Suprapubic skin (tissue), 4 donors: ENCODE data around the gene VPS25.
"Not testable (repeated sequence)": the region's sequence is repeated elsewhere in the genome, so short reads cannot be mapped to it uniquely, and the experiment has no call there.

Source experiments
- POLR2A ChIP-seq, 2 donors: fragments of 450-650 bp; IDR thresholded peaks; one replicate each; pipeline ENCODE4 v1.6.1; 2017; ENCODE audit warnings: antibody characterized with exemption in 2 of 2, mild to moderate bottlenecking in 2 of 2, moderate library complexity in 2 of 2
- POLR2AphosphoS5 ChIP-seq, 3 donors: sonication (generic); formaldehyde crosslinking; IDR thresholded peaks; one replicate each; pipeline ENCODE4 v1.6.1; 2017; ENCODE audit warnings: antibody characterized with exemption in 3 of 3
- TF ChIP-seq, protein P1 (sequence below), 2 donors: fragments of 200-600 bp in 1 of 2; fragments of 450-650 bp in 1 of 2; sonication (generic) in 1 of 2; IDR thresholded peaks; one replicate each; pipeline ENCODE4 v1.5.1; 2016 to 2019; ENCODE audit warnings: antibody characterized with exemption in 2 of 2, mild to moderate bottlenecking in 1 of 2, moderate library complexity in 1 of 2

GRCh38 chr17:42742916-42743315 is 30.3 kb upstream of the VPS25 start:
- TF ChIP-seq, protein P1, sequence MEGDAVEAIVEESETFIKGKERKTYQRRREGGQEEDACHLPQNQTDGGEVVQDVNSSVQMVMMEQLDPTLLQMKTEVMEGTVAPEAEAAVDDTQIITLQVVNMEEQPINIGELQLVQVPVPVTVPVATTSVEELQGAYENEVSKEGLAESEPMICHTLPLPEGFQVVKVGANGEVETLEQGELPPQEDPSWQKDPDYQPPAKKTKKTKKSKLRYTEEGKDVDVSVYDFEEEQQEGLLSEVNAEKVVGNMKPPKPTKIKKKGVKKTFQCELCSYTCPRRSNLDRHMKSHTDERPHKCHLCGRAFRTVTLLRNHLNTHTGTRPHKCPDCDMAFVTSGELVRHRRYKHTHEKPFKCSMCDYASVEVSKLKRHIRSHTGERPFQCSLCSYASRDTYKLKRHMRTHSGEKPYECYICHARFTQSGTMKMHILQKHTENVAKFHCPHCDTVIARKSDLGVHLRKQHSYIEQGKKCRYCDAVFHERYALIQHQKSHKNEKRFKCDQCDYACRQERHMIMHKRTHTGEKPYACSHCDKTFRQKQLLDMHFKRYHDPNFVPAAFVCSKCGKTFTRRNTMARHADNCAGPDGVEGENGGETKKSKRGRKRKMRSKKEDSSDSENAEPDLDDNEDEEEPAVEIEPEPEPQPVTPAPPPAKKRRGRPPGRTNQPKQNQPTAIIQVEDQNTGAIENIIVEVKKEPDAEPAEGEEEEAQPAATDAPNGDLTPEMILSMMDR (IDR thresholded peaks at IDR 0.05) = not testable (repeated sequence)
- TF ChIP-seq POLR2A, POLR2AphosphoS5 (IDR thresholded peaks at IDR 0.05): not testable (repeated sequence)
